AG09319 (cell line): ENCODE results near the gene IFNK.

Source experiments
- DNase-seq: peaks from one replicate; pipeline ENCODE4 v3.0.0-alpha.2; 2010; ENCODE audit warnings: low read depth; ENCODE audit errors: extremely low read depth
- CTCF ChIP-seq: IDR thresholded peaks from 2 replicates; pipeline ENCODE4 v1.5.1; 2011; ENCODE audit warnings: low read depth, mild to moderate bottlenecking, inconsistent platforms, low read length, moderate library complexity

The IFNK gene

GRCh38 chr9:27485158-27485557 lies 38.9 kb upstream of the IFNK start:
- no peak for TF ChIP-seq CTCF
- DNase-seq = no peak

- no peak for TF ChIP-seq CTCF
- no peak for DNase-seq
Measured at GRCh38 chr9:27487128-27487640, 36.9 kb upstream of the IFNK start.

GRCh38 chr9:27487927-27488326 lies 36.2 kb upstream of the IFNK start:
- DNase-seq = no peak
- TF ChIP-seq CTCF = no peak

GRCh38 chr9:27489087-27489876 lies 34.8 kb upstream of the IFNK start:
- TF ChIP-seq CTCF = no peak
- no peak for DNase-seq

- TF ChIP-seq CTCF = no peak
- DNase-seq = no peak
Measured at GRCh38 chr9:27491154-27491553, 32.9 kb upstream of the IFNK start.

GRCh38 chr9:27495480-27496134 lies 28.5 kb upstream of the IFNK start:
- DNase-seq = no peak
- TF ChIP-seq CTCF = no peak

DNA sequence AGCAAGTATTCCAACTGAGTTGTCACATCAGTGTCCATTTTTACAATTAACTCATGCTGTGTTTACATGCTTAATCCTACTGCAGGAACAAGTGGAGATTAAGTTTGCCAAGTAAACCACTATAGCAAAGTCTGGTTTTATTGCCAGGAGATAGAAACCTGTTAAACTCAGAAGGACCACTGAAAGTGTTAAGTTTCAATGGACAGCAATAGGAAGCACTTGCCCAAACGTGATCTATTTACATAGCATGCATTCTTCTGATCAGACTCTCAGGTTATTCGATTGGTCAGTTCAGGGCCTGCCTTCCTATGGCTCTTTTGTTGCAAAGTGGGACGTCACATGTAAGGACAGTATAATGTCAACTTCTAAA lies 28.0 kb upstream of the IFNK start:
- no peak for DNase-seq
- TF ChIP-seq CTCF = no peak
